H1 (cell line): ENCODE results near the gene TNNT3. TPM values are rescaled to one million over a fixed set of nuclear protein-coding genes. Genes with fewer than 3 reads are reported as not detected.
"Not testable (repeated sequence)": the region's sequence is repeated elsewhere in the genome, so short reads cannot be mapped to it uniquely, and the experiment has no call there.

Source experiments
- CTCF ChIA-PET: fragments of 300-600 bp; sonication (Branson Sonifier 250); formaldehyde crosslinking; loops from one replicate; lab custom pipeline; 2021; ENCODE audit not compliant: partially characterized antibody; lab: Charles Lee
- POLR2A ChIA-PET: fragments of 300-600 bp; sonication (Branson Sonifier 250); formaldehyde crosslinking; loops from one replicate; lab custom pipeline; 2021; ENCODE audit warnings: inconsistent platforms; ENCODE audit not compliant: partially characterized antibody; lab: Charles Lee
- DNase-seq, 2 experiments: peaks; one replicate each; pipeline versions ENCODE4 v3.0.0 to v3.0.0-alpha.2; 2010 to 2022; ENCODE audit warnings: low spot score in 2 of 2, low read depth in 1 of 2, mixed read lengths in 1 of 2
- FAIRE-seq: peaks from 2 replicates; lab custom pipeline; 2011; peaks lifted over from hg19 to GRCh38; lab: Jason Lieb, UNC
- H2AFZ ChIP-seq: 2 replicates; pipeline ENCODE4 v1.8.1; 2012; ENCODE audit warnings: low read length, inconsistent platforms
- H2AK5ac ChIP-seq: 2 replicates; pipeline ENCODE4 v1.6.1; 2013; ENCODE audit warnings: low read depth, low read length
- H2BK120ac ChIP-seq: replicated peaks from 2 replicates; pipeline ENCODE3; 2013; ENCODE audit warnings: low read depth, low read length, inconsistent platforms
- H2BK12ac ChIP-seq: 2 replicates; pipeline ENCODE4 v1.6.1; 2013; ENCODE audit warnings: low read depth, low read length
- H2BK15ac ChIP-seq: 2 replicates; pipeline ENCODE4 v1.6.1; 2013; ENCODE audit warnings: low read length
- H2BK20ac ChIP-seq: 2 replicates; pipeline ENCODE4 v1.6.1; 2013; ENCODE audit warnings: low read length
- H2BK5ac ChIP-seq: 2 replicates; pipeline ENCODE4 v1.6.1; 2013; ENCODE audit warnings: low read depth, low read length
- H3K14ac ChIP-seq: 2 replicates; pipeline ENCODE4 v1.6.1; 2013; ENCODE audit warnings: inconsistent platforms; ENCODE audit not compliant: insufficient read length
- H3K18ac ChIP-seq: 2 replicates; pipeline ENCODE4 v1.6.1; 2013; ENCODE audit warnings: low read length; ENCODE audit errors: extremely low read depth
- H3K23ac ChIP-seq: 2 replicates; pipeline ENCODE4 v1.6.1; 2013; ENCODE audit warnings: inconsistent platforms; ENCODE audit not compliant: insufficient read length
- H3K23me2 ChIP-seq: 2 replicates; pipeline ENCODE4 v1.6.1; 2013; ENCODE audit warnings: low read depth, low read length
- H3K27ac ChIP-seq: 2 replicates; pipeline ENCODE4 v1.6.1; 2011; ENCODE audit warnings: low read depth, low read length, inconsistent platforms
- H3K27me3 ChIP-seq, 4 experiments: replicated peaks in 1 of 4; 1 replicate in 1 of 4; 2 replicates in 3 of 4; pipeline versions ENCODE4 v1.6.1 to v1.8.1; 2011 to 2013; ENCODE audit warnings: low read length in 3 of 4, mild to moderate bottlenecking in 3 of 4, inconsistent platforms in 2 of 4, mixed read lengths in 2 of 4, moderate library complexity in 1 of 4; ENCODE audit not compliant: control insufficient read depth in 3 of 4, insufficient read depth in 3 of 4; ENCODE audit errors: extremely low read depth in 1 of 4
- H3K36me3 ChIP-seq, 4 experiments: 2 replicates each; pipeline versions ENCODE4 v1.6.1 to v1.8.1; 2011 to 2013; ENCODE audit warnings: mild to moderate bottlenecking in 4 of 4, low read length in 3 of 4, moderate library complexity in 2 of 4, control low read depth in 1 of 4, inconsistent platforms in 1 of 4; ENCODE audit not compliant: insufficient read depth in 4 of 4, control insufficient read depth in 2 of 4
- H3K4ac ChIP-seq: replicated peaks from 2 replicates; pipeline ENCODE3; 2013; ENCODE audit warnings: low read length, low read depth, mixed read lengths, inconsistent platforms; ENCODE audit not compliant: insufficient read length
- H3K4me1 ChIP-seq, 4 experiments: replicated peaks in 1 of 4; 1 replicate in 1 of 4; 2 replicates in 3 of 4; pipeline versions ENCODE4 v1.6.1 to v1.8.1; 2011 to 2013; ENCODE audit warnings: low read length in 3 of 4, inconsistent platforms in 2 of 4, mixed read lengths in 1 of 4; ENCODE audit not compliant: insufficient read depth in 4 of 4, control insufficient read depth in 3 of 4
- H3K4me2 ChIP-seq, 2 experiments: 2 replicates each; pipeline versions ENCODE4 v1.6.1 to v1.8.1; 2011 to 2013; ENCODE audit warnings: low read depth in 2 of 2, low read length in 2 of 2, control low read depth in 1 of 2, inconsistent platforms in 1 of 2, mild to moderate bottlenecking in 1 of 2; ENCODE audit not compliant: insufficient read depth in 1 of 2
- H3K4me3 ChIP-seq, 4 experiments: fragments of 200-600, 300-600 bp in 1 of 4; sonication (generic), shearing (Covaris generic), sonication (Bioruptor Twin) in 1 of 4; 2 replicates each; pipeline versions ENCODE4 v1.5.1 to v1.8.1; 2011 to 2016; ENCODE audit warnings: low read length in 4 of 4, low read depth in 3 of 4, control low read depth in 2 of 4, inconsistent platforms in 2 of 4, mild to moderate bottlenecking in 2 of 4, mixed read lengths in 1 of 4, moderate library complexity in 1 of 4; ENCODE audit not compliant: insufficient read depth in 2 of 4; ENCODE audit errors: extremely low read depth in 1 of 4
- H3K56ac ChIP-seq: replicated peaks from 2 replicates; pipeline ENCODE3; 2013; ENCODE audit warnings: low read depth, mild to moderate bottlenecking, mixed read lengths, low read length, inconsistent platforms; ENCODE audit not compliant: insufficient read length
- H3K79me1 ChIP-seq: 2 replicates; pipeline ENCODE4 v1.6.1; 2013; ENCODE audit warnings: low read depth, low read length, control low read depth
- H3K79me2 ChIP-seq, 2 experiments: 2 replicates each; pipeline versions ENCODE4 v1.6.1 to v1.8.1; 2012 to 2013; ENCODE audit warnings: low read length in 2 of 2, mild to moderate bottlenecking in 2 of 2, inconsistent platforms in 1 of 2; ENCODE audit not compliant: insufficient read depth in 2 of 2, control insufficient read depth in 1 of 2
- H3K9ac ChIP-seq, 4 experiments: replicated peaks in 1 of 4; 1 replicate in 1 of 4; 2 replicates in 3 of 4; pipeline versions ENCODE4 v1.6.1 to v1.8.1; 2011 to 2013; ENCODE audit warnings: low read depth in 3 of 4, low read length in 3 of 4, control low read depth in 2 of 4, mild to moderate bottlenecking in 2 of 4, moderate library complexity in 2 of 4, inconsistent platforms in 1 of 4; ENCODE audit errors: extremely low read depth in 1 of 4
- H3K9me3 ChIP-seq, 2 experiments: 2 replicates each; pipeline versions ENCODE4 v1.6.1 to v1.8.1; 2012 to 2013; ENCODE audit warnings: mild to moderate bottlenecking in 2 of 2, moderate library complexity in 2 of 2, control low read depth in 1 of 2, inconsistent platforms in 1 of 2, low read depth in 1 of 2, low read length in 1 of 2, mixed read lengths in 1 of 2; ENCODE audit not compliant: insufficient read depth in 2 of 2
- H4K20me1 ChIP-seq, 2 experiments: replicated peaks in 1 of 2; 2 replicates each; pipeline versions ENCODE3 to v1.8.1; 2011 to 2013; ENCODE audit warnings: inconsistent platforms in 2 of 2, low read length in 2 of 2, mild to moderate bottlenecking in 1 of 2; ENCODE audit not compliant: insufficient read depth in 2 of 2, control insufficient read depth in 1 of 2
- H4K5ac ChIP-seq: 2 replicates; pipeline ENCODE4 v1.6.1; 2013; ENCODE audit warnings: low read length, low read depth, mixed read lengths, inconsistent platforms; ENCODE audit not compliant: insufficient read length
- H4K8ac ChIP-seq: 2 replicates; pipeline ENCODE4 v1.8.0; 2013; ENCODE audit warnings: mild to moderate bottlenecking, moderate library complexity, low read length, inconsistent platforms; ENCODE audit not compliant: insufficient read depth; ENCODE audit errors: extremely low read depth
- H4K91ac ChIP-seq: replicated peaks from 2 replicates; pipeline ENCODE3; 2013; ENCODE audit warnings: low read length, mixed read lengths, inconsistent platforms; ENCODE audit not compliant: insufficient read length
- WGBS, 2 experiments: shearing (Covaris generic) in 1 of 2; methylation state at CpG; one replicate each; pipeline versions ENCODE4 v1.1.6 to v1.1.7; 2013 to 2015; ENCODE audit warnings: low lambda C conversion rate in 2 of 2, mixed read lengths in 2 of 2, inconsistent platforms in 1 of 2, low coverage in 1 of 2, missing lambda C conversion rate in 1 of 2; ENCODE audit not compliant: insufficient replicate concordance in 2 of 2, insufficient coverage in 1 of 2, insufficient read length in 1 of 2; ENCODE audit errors: extremely low coverage in 1 of 2, missing lambda C conversion rate in 1 of 2; 5-methylcytosine and 5-hydroxymethylcytosine counted together
- polyA plus RNA-seq, 7 experiments: library from polyadenylated mRNA; depleted of rRNA in 3 of 7; stranded (reverse) in 5 of 7; unstranded in 2 of 7; fragments of >200 nt in 5 of 7; fragments of 200-250 nt in 2 of 7; gene quantifications; 1 replicate in 5 of 7; 2 replicates in 1 of 7; 4 replicates in 1 of 7; pipeline versions ENCODE4 v1.2.1 to v1.2.3, GENCODE V29; 2011 to 2013; ENCODE audit warnings: missing spikeins in 2 of 7, mixed read lengths in 2 of 7
- total RNA-seq: library from RNA; stranded (reverse); fragmentation: NEBNext Ultra II Directional; extraction: Animal tissue kit (Norgen Biotek cat#: 25700); gene quantifications from 2 replicates; pipeline ENCODE4 v1.2.1, GENCODE V29; 2021

TNNT3 gene
- total and polyA plus RNA-seq, 2 of the 8 experiments (the other 6 are each of a cell fraction or from before 2014, with no cell fraction given) = not detected

- not testable (repeated sequence) for H3K27ac ChIP-seq, H2AK5ac ChIP-seq
- CTCF ChIA-PET = interaction anchor here (0.6 to 5.5 kb wide), 45 partner anchors 9 to 578 kb away, joined by 3 to 156 read pairs (median 5); partner anchors contain the start of genes INS, LSP1, MRPL23 and PRR33
These were observed 43.6 kb upstream of the TNNT3 start for GRCh38 chr11:1875851-1876301.

More at GRCh38 chr11:1875851-1876301, 43.6 kb upstream of the TNNT3 start:
- H3K79me2 ChIP-seq, H3K79me1 ChIP-seq, H3K14ac ChIP-seq, H4K8ac ChIP-seq, H3K23ac ChIP-seq, H3K18ac ChIP-seq, H4K20me1 ChIP-seq, H3K4me3 ChIP-seq, H2BK120ac ChIP-seq, H4K5ac ChIP-seq, H2BK12ac ChIP-seq, FAIRE-seq, H4K91ac ChIP-seq, H3K9me3 ChIP-seq, H3K9ac ChIP-seq, H3K4me1 ChIP-seq, H3K4me2 ChIP-seq, H2AFZ ChIP-seq, H3K23me2 ChIP-seq, H2BK15ac ChIP-seq, H3K36me3 ChIP-seq, H2BK20ac ChIP-seq, H3K4ac ChIP-seq, H3K27me3 ChIP-seq, H2BK5ac ChIP-seq, DNase-seq, H3K56ac ChIP-seq: not testable (repeated sequence)
- POLR2A ChIA-PET = interaction anchor here (1.0 kb wide), 1 partner anchor 276 kb away, joined by 5 read pairs; no protein-coding TSS in a partner anchor
- WGBS, 2 experiments = 100% methylated on average over 1 of the region's 13 CpGs; no CpG with 5 or more reads in 1 of the 2 experiments
